ENCODE data around the gene RRP15. TPM values are rescaled to one million over a fixed set of nuclear protein-coding genes. Genes with fewer than 3 reads are reported as not detected.

RRP15 gene
- total RNA-seq, 2 donors from 2014 or later, result 4.1 TPM

DNA sequence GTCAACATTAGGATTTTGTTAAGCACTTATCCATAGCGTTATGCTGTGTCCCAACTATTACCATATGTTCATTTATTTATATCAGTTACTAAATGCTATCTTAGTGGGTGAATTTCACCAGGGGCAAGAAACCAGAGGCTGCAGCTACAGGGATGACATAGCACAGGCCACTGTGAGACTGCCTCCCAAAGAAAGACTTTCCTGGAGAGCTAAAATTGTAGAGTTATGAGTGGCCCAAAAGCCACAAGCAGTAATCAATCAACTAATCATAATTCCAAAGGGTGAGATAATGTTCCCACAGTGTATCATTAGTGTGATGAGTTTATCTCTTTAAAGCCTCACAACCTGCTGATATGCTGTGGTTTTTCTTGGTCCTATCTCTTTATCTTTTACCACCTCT is 56.2 kb downstream of the RRP15 start:
- Histone ChIP-seq H3K36me3 (no peaks in the 10 kb centered on the region), H3K27me3 (replicated peaks; ENCODE audit: insufficient read depth) (no peaks in the 10 kb centered on the region)
- intact Hi-C loops (cut with DNase I), result loop anchor here (10.0 kb wide), 3 partner anchors 343 to 1043 kb away; no protein-coding TSS in a partner anchor

DNA sequence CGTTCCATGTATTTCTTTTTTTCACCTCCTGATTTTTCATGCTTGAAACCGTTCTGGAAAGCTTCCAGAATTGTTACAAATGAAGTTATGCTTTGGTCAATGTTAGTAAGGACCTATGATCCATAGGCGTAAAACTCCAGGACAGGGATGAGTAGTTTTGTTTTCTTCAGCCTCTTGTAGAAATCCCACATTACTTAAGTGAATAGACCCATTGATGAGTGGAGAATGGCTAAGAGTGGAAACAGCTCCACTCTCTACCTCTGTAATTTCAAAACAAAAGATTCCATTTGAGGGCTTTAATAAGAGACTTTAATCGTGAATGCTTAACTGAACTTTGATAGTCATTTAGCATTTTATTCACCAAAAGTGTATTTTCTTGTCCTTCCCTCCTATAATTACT is 57.0 kb downstream of the RRP15 start:
- intact Hi-C loops (cut with DNase I), result loop anchor here (10.0 kb wide), 3 partner anchors 343 to 1043 kb away; no protein-coding TSS in a partner anchor
- 93% methylated on average over 4 of the region's 4 CpGs for WGBS
- no peak for DNase-seq (ENCODE audit: low spot score)
- Histone ChIP-seq H3K27ac (no peak overlapping the region), H3K27me3 (replicated peaks; ENCODE audit: insufficient read depth) (no peaks in the 10 kb centered on the region), H3K36me3 (no peaks in the 10 kb centered on the region), H3K9me3 (no peaks in the 10 kb centered on the region), H3K4me1 (replicated peaks) (no peaks in the 10 kb centered on the region), H3K4me3 (no peak overlapping the region)
- TF ChIP-seq POLR2AphosphoS5 (IDR thresholded peaks at IDR 0.05), result no peak
- TF ChIP-seq, protein P1, sequence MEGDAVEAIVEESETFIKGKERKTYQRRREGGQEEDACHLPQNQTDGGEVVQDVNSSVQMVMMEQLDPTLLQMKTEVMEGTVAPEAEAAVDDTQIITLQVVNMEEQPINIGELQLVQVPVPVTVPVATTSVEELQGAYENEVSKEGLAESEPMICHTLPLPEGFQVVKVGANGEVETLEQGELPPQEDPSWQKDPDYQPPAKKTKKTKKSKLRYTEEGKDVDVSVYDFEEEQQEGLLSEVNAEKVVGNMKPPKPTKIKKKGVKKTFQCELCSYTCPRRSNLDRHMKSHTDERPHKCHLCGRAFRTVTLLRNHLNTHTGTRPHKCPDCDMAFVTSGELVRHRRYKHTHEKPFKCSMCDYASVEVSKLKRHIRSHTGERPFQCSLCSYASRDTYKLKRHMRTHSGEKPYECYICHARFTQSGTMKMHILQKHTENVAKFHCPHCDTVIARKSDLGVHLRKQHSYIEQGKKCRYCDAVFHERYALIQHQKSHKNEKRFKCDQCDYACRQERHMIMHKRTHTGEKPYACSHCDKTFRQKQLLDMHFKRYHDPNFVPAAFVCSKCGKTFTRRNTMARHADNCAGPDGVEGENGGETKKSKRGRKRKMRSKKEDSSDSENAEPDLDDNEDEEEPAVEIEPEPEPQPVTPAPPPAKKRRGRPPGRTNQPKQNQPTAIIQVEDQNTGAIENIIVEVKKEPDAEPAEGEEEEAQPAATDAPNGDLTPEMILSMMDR (IDR thresholded peaks at IDR 0.05), result no peak
- no peak for TF ChIP-seq POLR2A (IDR thresholded peaks at IDR 0.05)

More for the DNA sequence above, 56.2 kb downstream of the RRP15 start:
- Histone ChIP-seq H3K27ac (no peak overlapping the region), H3K4me3 (no peak overlapping the region), H3K9me3 (no peaks in the 10 kb centered on the region), H3K4me1 (replicated peaks) (no peaks in the 10 kb centered on the region)
- DNase-seq (ENCODE audit: low spot score), result no peak
- WGBS, result 89% methylated on average over 1 of the region's 1 CpG
- no peak for TF ChIP-seq POLR2AphosphoS5 (IDR thresholded peaks at IDR 0.05)

DNA sequence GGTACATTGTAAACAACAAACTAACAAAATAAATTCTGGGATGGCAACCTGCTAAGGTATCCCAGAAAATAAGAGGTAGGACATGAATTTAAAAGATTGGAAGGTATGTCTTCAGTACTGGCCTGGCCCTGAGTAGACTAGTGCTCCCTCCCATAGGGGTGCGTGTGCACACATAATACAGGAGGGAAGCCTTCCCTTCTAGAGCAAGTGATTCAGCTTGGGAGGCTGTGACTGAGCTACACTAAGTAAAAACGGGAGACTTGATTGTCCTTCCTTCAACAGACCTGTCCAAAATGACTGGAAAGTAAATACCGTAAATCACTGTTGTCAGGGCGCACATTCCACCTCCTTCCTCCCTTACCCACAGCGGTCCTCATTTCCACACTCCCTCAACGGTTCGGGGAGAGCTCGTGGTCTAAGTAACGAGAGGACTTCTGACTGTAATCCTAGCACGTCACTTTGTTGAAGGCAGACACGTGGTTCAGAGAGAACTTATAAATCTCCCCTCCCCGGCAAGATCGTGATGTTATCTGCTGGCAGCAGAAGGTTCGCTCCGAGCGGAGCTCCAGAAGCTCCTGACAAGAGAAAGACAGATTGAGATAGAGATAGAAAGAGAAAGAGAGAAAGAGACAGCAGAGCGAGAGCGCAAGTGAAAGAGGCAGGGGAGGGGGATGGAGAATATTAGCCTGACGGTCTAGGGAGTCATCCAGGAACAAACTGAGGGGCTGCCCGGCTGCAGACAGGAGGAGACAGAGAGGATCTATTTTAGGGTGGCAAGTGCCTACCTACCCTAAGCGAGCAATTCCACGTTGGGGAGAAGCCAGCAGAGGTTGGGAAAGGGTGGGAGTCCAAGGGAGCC is 60.0 kb downstream of the RRP15 start, which contains the start of gene TGFB2:
TSS of gene TGFB2 (plus strand) at position 523 of the 859 bp plus-strand sequence. CDS start 1,366 bp downstream, outside the sequence.
- Histone ChIP-seq H3K9me3 (no peaks in the 10 kb centered on the region), H3K36me3 (no peaks in the 10 kb centered on the region), H3K4me3 (peak within 1 kb of the TSS; percentile 50 to 61), H3K27me3 (replicated peaks; ENCODE audit: insufficient read depth) (no peaks in the 10 kb centered on the region), H3K27ac (peak within 1 kb of the TSS; percentile 85 to 86), H3K4me1 (replicated peaks) (no peaks in the 10 kb centered on the region)
- peak; percentile 55 for DNase-seq (ENCODE audit: low spot score)
- intact Hi-C loops (cut with DNase I), result loop anchor here (5.0 to 10.0 kb wide), 6 partner anchors 132 to 1040 kb away; no protein-coding TSS in a partner anchor
- under 1% methylated on average over 22 of the region's 22 CpGs for WGBS
- TF ChIP-seq POLR2AphosphoS5 (IDR thresholded peaks at IDR 0.05) (peak; percentile 81), POLR2A (IDR thresholded peaks at IDR 0.05) (peak; percentile 64)
- TF ChIP-seq, protein P1 (IDR thresholded peaks at IDR 0.05), result peak in 1 of 4 experiments; percentile 13

DNA sequence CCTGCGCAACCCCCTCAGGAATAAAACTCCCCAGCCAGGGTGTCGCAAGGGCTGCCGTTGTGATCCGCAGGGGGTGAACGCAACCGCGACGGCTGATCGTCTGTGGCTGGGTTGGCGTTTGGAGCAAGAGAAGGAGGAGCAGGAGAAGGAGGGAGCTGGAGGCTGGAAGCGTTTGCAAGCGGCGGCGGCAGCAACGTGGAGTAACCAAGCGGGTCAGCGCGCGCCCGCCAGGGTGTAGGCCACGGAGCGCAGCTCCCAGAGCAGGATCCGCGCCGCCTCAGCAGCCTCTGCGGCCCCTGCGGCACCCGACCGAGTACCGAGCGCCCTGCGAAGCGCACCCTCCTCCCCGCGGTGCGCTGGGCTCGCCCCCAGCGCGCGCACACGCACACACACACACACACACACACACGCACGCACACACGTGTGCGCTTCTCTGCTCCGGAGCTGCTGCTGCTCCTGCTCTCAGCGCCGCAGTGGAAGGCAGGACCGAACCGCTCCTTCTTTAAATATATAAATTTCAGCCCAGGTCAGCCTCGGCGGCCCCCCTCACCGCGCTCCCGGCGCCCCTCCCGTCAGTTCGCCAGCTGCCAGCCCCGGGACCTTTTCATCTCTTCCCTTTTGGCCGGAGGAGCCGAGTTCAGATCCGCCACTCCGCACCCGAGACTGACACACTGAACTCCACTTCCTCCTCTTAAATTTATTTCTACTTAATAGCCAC is 60.7 kb downstream of the RRP15 start:
- DNase-seq (ENCODE audit: low spot score), result peak; percentile 55
- H3K9me3 ChIP-seq, result no peaks in the 10 kb centered on the region
- intact Hi-C loops (cut with DNase I), result loop anchor here (5.0 to 10.0 kb wide), 6 partner anchors 131 to 1039 kb away; no protein-coding TSS in a partner anchor
- peak overlapping the region; percentile 85 to 86 for H3K27ac ChIP-seq
- peak overlapping the region; percentile 50 to 61 for H3K4me3 ChIP-seq
- H3K4me1 ChIP-seq (replicated peaks), result no peaks in the 10 kb centered on the region
- WGBS, result under 1% methylated on average over 60 of the region's 64 CpGs
- H3K36me3 ChIP-seq, result no peaks in the 10 kb centered on the region
- TF ChIP-seq, protein P1 (IDR thresholded peaks at IDR 0.05), result no peak
- TF ChIP-seq POLR2AphosphoS5 (IDR thresholded peaks at IDR 0.05) (no peak), POLR2A (IDR thresholded peaks at IDR 0.05) (peak; percentile 9)
- no peaks in the 10 kb centered on the region for H3K27me3 ChIP-seq (replicated peaks; ENCODE audit: insufficient read depth)

Data from prostate gland (tissue), 2 donors.